ENCODE results near the gene PHACTR1. TPM values are rescaled to one million over a fixed set of nuclear protein-coding genes. Genes with fewer than 3 reads are reported as not detected.

Gene PHACTR1
- total RNA-seq, 1 experiment from 2014 or later = not detected

DNA sequence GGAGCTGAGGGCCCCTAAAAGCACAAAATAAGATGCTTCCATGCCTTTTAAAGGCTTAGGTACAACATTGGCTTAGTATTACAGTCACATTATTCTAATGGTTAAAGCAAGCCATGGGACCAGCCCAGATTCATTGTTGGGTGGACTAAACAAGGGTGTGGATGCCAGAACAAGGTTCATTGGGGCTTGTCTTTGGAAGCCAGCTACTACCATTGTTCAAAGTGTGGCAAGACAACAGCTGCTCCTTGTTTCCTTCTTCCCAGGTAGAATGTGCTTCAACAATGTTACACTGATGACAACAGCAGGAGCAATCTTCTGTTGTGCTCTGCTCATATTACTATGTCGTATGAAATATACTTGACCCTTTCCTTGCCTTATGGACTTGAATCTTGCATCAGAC lies 350.3 kb downstream of the PHACTR1 start:
- no peaks in the 10 kb centered on the region for H3K9me3 ChIP-seq (ENCODE audit: low read length)
- H3K4me1 ChIP-seq (ENCODE audit: insufficient read depth, low read length) = no peaks in the 10 kb centered on the region
- no peaks in the 10 kb centered on the region for H4K20me1 ChIP-seq (ENCODE audit: low read length)
- no peaks in the 10 kb centered on the region for H3F3A ChIP-seq (ENCODE audit: low read length, unreplicated experiment)
- no peak overlapping the region for H3K4me2 ChIP-seq (ENCODE audit: low read length)
- ATAC-seq (no peak), DNase-seq (no peak)
- no TSS peak for BruUV-seq (replicated peaks)
- no peak overlapping the region for H3K4me3 ChIP-seq (ENCODE audit: low read length)
- intact Hi-C loops (cut with micrococcal nuclease) = no loop called here
- POLR2A ChIA-PET (ENCODE audit: unreplicated experiment) = no interaction called here
- no peak for TF ChIP-seq CTCF (conservative IDR thresholded peaks at IDR 0.05; ENCODE audit: low read depth, low read length)
- H2AFZ ChIP-seq (ENCODE audit: low read length) = no peak overlapping the region
- H3K79me2 ChIP-seq (ENCODE audit: low read length) = no peaks in the 10 kb centered on the region
- H3K9ac ChIP-seq (ENCODE audit: low read length) = no peak overlapping the region
- CTCF ChIA-PET = no interaction called here
- H3K9me2 ChIP-seq (replicated peaks; ENCODE audit: low read length) = no peaks in the 10 kb centered on the region
- peaks cover 44% of the 10 kb centered on the region; the same call in 1 of the 2 replicates for H3K27me3 ChIP-seq (ENCODE audit: low read length)
- no peak overlapping the region for H3K27ac ChIP-seq (ENCODE audit: low read length)
- H3K36me3 ChIP-seq (ENCODE audit: low read depth, low read length) = no peaks in the 10 kb centered on the region

DNA sequence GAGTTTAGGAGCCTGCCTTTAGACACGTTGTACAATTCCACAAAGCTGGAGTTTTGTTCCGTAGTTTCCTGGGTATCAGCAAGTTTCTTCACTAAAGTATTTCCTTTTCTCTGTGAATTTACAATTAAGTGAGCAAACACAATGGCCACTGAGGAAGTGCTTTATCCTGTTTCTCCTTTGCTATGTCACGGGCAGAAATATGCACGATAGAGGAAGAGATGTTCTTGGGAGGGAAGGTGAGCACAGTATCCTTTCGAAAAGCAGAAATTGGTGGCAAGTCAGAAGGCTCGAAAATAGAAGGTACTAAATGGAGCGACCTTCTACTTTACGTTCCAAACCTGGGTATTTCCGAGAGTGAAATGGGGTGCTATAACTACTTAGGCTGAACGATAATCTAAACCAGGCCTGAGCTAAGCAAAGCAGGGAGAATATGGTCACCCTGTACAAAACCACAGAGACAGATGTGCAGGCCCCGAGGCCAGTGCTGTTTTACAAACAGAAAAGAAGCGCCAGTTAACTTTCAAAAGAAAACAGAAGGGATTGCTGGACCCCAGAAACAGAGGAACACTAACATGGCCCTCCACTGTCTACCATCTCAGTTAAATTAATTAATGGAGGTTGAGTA lies 352.1 kb downstream of the PHACTR1 start:
- no peak overlapping the region for H3K27ac ChIP-seq (ENCODE audit: low read length)
- no peak overlapping the region for H2AFZ ChIP-seq (ENCODE audit: low read length)
- H3K9me2 ChIP-seq (replicated peaks; ENCODE audit: low read length) = no peaks in the 10 kb centered on the region
- BruUV-seq (replicated peaks) = no TSS peak
- H3K27me3 ChIP-seq (ENCODE audit: low read length) = peaks cover 42% of the 10 kb centered on the region; the same call in 1 of the 2 replicates
- ChIA-PET POLR2A (ENCODE audit: unreplicated experiment) (no interaction called here), CTCF (no interaction called here)
- no peaks in the 10 kb centered on the region for H3K79me2 ChIP-seq (ENCODE audit: low read length)
- no peak overlapping the region for H3K9ac ChIP-seq (ENCODE audit: low read length)
- H3F3A ChIP-seq (ENCODE audit: low read length, unreplicated experiment) = no peaks in the 10 kb centered on the region
- intact Hi-C loops (cut with micrococcal nuclease) = no loop called here
- H4K20me1 ChIP-seq (ENCODE audit: low read length) = no peaks in the 10 kb centered on the region
- H3K4me3 ChIP-seq (ENCODE audit: low read length) = no peak overlapping the region
- no peak overlapping the region for H3K4me2 ChIP-seq (ENCODE audit: low read length)
- H3K36me3 ChIP-seq (ENCODE audit: low read depth, low read length) = no peaks in the 10 kb centered on the region
- ATAC-seq (no peak), DNase-seq (no peak)
- H3K9me3 ChIP-seq (ENCODE audit: low read length) = no peaks in the 10 kb centered on the region
- TF ChIP-seq CTCF (conservative IDR thresholded peaks at IDR 0.05; ENCODE audit: low read depth, low read length) = no peak
- no peak for TF ChIP-seq EZH2phosphoT487 (IDR thresholded peaks at IDR 0.05; ENCODE audit: borderline replicate concordance, low read length)
- TF ChIP-seq EZH2 (IDR thresholded peaks at IDR 0.05; ENCODE audit: low read length, unreplicated experiment) = no peak
- H3K4me1 ChIP-seq (ENCODE audit: insufficient read depth, low read length) = no peaks in the 10 kb centered on the region

- ATAC-seq = no peak
- ChIA-PET CTCF (no interaction called here), POLR2A (ENCODE audit: unreplicated experiment) (no interaction called here)
- Histone ChIP-seq H3K27ac (ENCODE audit: low read length) (no peak overlapping the region), H2AFZ (ENCODE audit: low read length) (no peak overlapping the region), H3K79me2 (ENCODE audit: low read length) (no peaks in the 10 kb centered on the region), H3F3A (ENCODE audit: low read length, unreplicated experiment) (no peaks in the 10 kb centered on the region), H3K36me3 (ENCODE audit: low read depth, low read length) (no peaks in the 10 kb centered on the region), H3K4me3 (ENCODE audit: low read length) (no peak overlapping the region), H3K4me2 (ENCODE audit: low read length) (no peak overlapping the region), H3K27me3 (ENCODE audit: low read length) (peaks cover 54% of the 10 kb centered on the region), H3K9ac (ENCODE audit: low read length) (no peak overlapping the region), H3K9me3 (ENCODE audit: low read length) (no peaks in the 10 kb centered on the region), H3K9me2 (replicated peaks; ENCODE audit: low read length) (no peaks in the 10 kb centered on the region), H3K4me1 (ENCODE audit: insufficient read depth, low read length) (no peaks in the 10 kb centered on the region), H4K20me1 (ENCODE audit: low read length) (no peaks in the 10 kb centered on the region)
- intact Hi-C loops (cut with micrococcal nuclease) = no loop called here
- no peak for TF ChIP-seq EZH2 (IDR thresholded peaks at IDR 0.05; ENCODE audit: low read length, unreplicated experiment)
- no peak for TF ChIP-seq EZH2phosphoT487 (IDR thresholded peaks at IDR 0.05; ENCODE audit: borderline replicate concordance, low read length)
- TF ChIP-seq CTCF (conservative IDR thresholded peaks at IDR 0.05; ENCODE audit: low read depth, low read length) = no peak
- no peak for DNase-seq
- BruUV-seq (replicated peaks) = no TSS peak
These were observed 355.2 kb downstream of the PHACTR1 start for GRCh38 chr6:13071550-13072345.

Data from PC-3 (cell line).